Measurements from ENCODE around the gene AGBL1. TPM values are rescaled to one million over a fixed set of nuclear protein-coding genes. Genes with fewer than 3 reads are reported as not detected.

AGBL1 gene
- total RNA-seq, 2 donors from 2014 or later, result not detected

DNA sequence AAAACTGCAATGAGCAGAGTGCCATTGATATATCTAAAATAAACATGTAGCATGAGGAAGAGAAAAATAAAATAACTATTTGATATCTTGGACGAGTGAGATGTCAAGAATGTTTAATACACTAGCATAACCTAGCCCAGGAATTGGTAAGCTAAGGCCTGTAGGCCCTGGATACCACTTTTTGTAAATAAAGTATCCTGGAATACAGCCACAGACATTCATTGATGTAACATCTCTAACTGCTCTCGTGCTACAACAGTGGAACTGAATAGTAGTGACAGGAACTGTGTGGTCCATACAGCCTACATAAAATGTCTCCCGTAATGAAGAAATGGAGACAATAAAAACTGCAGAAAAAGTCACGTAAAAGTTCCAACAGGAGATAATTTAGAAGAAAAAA, 869.0 kb downstream of the AGBL1 start:
- WGBS, 2 donors, result 72% methylated on average over 4 of the region's 4 CpGs
- DNase-seq, result no peak
- no peak for ATAC-seq
- TF ChIP-seq POLR2A (IDR thresholded peaks at IDR 0.05), result no peak
- TF ChIP-seq, protein P1, sequence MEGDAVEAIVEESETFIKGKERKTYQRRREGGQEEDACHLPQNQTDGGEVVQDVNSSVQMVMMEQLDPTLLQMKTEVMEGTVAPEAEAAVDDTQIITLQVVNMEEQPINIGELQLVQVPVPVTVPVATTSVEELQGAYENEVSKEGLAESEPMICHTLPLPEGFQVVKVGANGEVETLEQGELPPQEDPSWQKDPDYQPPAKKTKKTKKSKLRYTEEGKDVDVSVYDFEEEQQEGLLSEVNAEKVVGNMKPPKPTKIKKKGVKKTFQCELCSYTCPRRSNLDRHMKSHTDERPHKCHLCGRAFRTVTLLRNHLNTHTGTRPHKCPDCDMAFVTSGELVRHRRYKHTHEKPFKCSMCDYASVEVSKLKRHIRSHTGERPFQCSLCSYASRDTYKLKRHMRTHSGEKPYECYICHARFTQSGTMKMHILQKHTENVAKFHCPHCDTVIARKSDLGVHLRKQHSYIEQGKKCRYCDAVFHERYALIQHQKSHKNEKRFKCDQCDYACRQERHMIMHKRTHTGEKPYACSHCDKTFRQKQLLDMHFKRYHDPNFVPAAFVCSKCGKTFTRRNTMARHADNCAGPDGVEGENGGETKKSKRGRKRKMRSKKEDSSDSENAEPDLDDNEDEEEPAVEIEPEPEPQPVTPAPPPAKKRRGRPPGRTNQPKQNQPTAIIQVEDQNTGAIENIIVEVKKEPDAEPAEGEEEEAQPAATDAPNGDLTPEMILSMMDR (IDR thresholded peaks at IDR 0.05), result no peak
- H3K36me3 ChIP-seq (replicated peaks in 1 of 2; ENCODE audit: insufficient read depth in 1 of 2, low read depth in 2 of 2), result no peaks in the 10 kb centered on the region
- no peaks in the 10 kb centered on the region for H3K9me3 ChIP-seq
- no peak overlapping the region for H3K4me3 ChIP-seq
- intact Hi-C loops (cut with DNase I), result no loop called here
- H3K27me3 ChIP-seq, result no peaks in the 10 kb centered on the region
- no peaks in the 10 kb centered on the region for H3K4me1 ChIP-seq
- no peak overlapping the region for H3K27ac ChIP-seq

DNA sequence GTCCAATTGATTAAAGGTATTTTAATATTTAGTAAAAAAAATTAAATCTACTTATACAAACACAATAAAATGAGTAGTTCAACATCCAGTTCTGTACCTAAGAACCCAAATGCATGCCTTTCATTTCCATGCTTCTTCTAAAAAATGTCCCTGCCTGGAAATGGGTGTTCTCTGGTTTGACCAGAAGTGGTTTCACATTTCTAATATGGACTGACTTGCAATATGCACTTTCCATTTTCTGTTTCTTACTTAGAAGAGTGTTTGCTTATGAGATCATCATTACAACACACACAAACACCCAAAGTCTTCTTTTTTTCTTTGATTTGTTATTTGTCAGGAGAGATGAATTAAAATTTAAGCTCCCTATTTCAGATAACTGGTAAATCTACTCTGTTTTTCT, 879.6 kb downstream of the AGBL1 start:
- Histone ChIP-seq H3K36me3 (replicated peaks in 1 of 2; ENCODE audit: insufficient read depth in 1 of 2, low read depth in 2 of 2) (no peaks in the 10 kb centered on the region), H3K27me3 (no peaks in the 10 kb centered on the region), H3K27ac (no peak overlapping the region), H3K4me3 (no peak overlapping the region), H3K4me1 (no peaks in the 10 kb centered on the region), H3K9me3 (no peaks in the 10 kb centered on the region)
- intact Hi-C loops (cut with DNase I), result no loop called here
- TF ChIP-seq POLR2A (IDR thresholded peaks at IDR 0.05), result no peak
- TF ChIP-seq, protein P1 (IDR thresholded peaks at IDR 0.05), result no peak
- DNase-seq (no peak), ATAC-seq (no peak)

DNA sequence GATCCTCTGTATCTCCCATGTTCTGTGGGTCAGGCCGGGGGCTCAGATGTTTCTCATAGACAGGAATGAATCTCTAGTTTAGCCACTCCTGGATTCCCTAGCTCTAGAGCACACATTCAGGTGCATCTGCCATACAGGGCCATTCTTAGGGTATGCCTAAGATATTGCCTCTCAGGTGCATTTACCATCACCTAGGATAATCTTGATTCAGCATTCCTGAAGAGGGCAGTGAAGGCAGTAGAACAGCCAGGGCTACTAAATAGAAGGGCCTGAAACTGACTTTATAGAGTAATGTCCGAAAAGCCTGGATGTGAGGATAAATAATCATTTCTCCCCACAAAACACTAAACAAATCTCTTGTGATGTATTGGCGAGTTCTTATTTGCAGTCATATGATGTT, 882.0 kb downstream of the AGBL1 start:
- 49 to 52% methylated on average over 3 of the region's 3 CpGs for WGBS, 2 donors
- Histone ChIP-seq H3K4me1 (no peaks in the 10 kb centered on the region), H3K27me3 (no peaks in the 10 kb centered on the region), H3K36me3 (replicated peaks in 1 of 2; ENCODE audit: insufficient read depth in 1 of 2, low read depth in 2 of 2) (no peaks in the 10 kb centered on the region), H3K9me3 (no peaks in the 10 kb centered on the region), H3K27ac (no peak overlapping the region), H3K4me3 (no peak overlapping the region)
- no peak for TF ChIP-seq POLR2A (IDR thresholded peaks at IDR 0.05)
- TF ChIP-seq, protein P1 (IDR thresholded peaks at IDR 0.05), result no peak
- intact Hi-C loops (cut with DNase I), result no loop called here
- DNase-seq (no peak), ATAC-seq (no peak)

DNA sequence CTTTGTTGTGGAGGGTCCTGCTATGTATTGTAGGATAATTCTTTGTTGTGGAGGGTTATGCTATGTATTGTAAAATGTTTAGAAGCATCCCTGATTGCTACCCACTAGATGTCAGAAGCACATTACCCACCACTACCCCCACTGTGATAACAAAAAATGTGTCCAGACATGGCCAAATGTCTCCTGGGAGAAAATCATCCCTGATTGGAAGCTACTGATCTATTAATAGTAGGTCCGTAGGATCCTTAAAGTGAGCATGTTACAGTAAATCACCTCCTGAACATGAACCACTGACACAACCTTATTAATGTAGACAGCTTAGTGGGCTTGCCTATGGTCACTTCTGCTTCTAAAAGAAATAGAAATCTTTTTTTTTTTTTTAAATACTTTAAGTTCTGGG, 884.6 kb downstream of the AGBL1 start:
- no peak for ATAC-seq
- DNase-seq, result no peak
- TF ChIP-seq, protein P1 (IDR thresholded peaks at IDR 0.05), result no peak
- TF ChIP-seq POLR2A (IDR thresholded peaks at IDR 0.05), result no peak
- WGBS, 2 donors, result 59 to 76% methylated on average over 1 of the region's 1 CpG
- H3K27me3 ChIP-seq, result no peaks in the 10 kb centered on the region
- H3K4me1 ChIP-seq, result no peaks in the 10 kb centered on the region
- intact Hi-C loops (cut with DNase I), result no loop called here
- H3K27ac ChIP-seq, result no peak overlapping the region
- no peaks in the 10 kb centered on the region for H3K9me3 ChIP-seq
- no peak overlapping the region for H3K4me3 ChIP-seq
- no peaks in the 10 kb centered on the region for H3K36me3 ChIP-seq (replicated peaks in 1 of 2; ENCODE audit: insufficient read depth in 1 of 2, low read depth in 2 of 2)

DNA sequence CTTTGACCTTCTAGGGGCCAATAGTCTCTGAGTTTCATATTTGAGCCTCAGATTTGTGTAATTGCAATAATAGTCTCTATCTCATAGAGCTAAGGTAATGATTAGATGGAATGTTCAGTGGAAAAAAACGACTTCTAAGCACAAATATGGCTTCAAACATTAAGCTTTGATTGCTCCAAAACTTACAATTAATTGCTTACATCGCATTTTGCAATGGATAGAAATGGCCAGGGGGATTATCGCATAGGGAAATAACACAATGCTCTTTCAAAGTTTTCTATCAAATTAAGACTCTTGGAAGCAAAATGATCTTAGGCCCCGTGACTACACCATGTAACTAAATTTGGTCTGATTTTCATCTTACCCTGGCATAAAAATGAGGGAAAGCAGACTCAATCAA, 888.6 kb downstream of the AGBL1 start:
- TF ChIP-seq, protein P1 (IDR thresholded peaks at IDR 0.05), result no peak
- TF ChIP-seq POLR2A (IDR thresholded peaks at IDR 0.05), result no peak
- Histone ChIP-seq H3K36me3 (replicated peaks in 1 of 2; ENCODE audit: insufficient read depth in 1 of 2, low read depth in 2 of 2) (no peaks in the 10 kb centered on the region), H3K4me1 (no peaks in the 10 kb centered on the region), H3K27ac (no peak overlapping the region), H3K9me3 (no peaks in the 10 kb centered on the region), H3K4me3 (no peak overlapping the region), H3K27me3 (no peaks in the 10 kb centered on the region)
- DNase-seq, result no peak
- no peak for ATAC-seq
- whole genome bisulfite sequencing, 2 donors, result 59 to 64% methylated on average over 4 of the region's 4 CpGs
- intact Hi-C loops (cut with DNase I), result no loop called here
